ENCODE results near the gene CUL2.
"Not testable (repeated sequence)": the region's sequence is repeated elsewhere in the genome, so short reads cannot be mapped to it uniquely, and the experiment has no call there.

DNA sequence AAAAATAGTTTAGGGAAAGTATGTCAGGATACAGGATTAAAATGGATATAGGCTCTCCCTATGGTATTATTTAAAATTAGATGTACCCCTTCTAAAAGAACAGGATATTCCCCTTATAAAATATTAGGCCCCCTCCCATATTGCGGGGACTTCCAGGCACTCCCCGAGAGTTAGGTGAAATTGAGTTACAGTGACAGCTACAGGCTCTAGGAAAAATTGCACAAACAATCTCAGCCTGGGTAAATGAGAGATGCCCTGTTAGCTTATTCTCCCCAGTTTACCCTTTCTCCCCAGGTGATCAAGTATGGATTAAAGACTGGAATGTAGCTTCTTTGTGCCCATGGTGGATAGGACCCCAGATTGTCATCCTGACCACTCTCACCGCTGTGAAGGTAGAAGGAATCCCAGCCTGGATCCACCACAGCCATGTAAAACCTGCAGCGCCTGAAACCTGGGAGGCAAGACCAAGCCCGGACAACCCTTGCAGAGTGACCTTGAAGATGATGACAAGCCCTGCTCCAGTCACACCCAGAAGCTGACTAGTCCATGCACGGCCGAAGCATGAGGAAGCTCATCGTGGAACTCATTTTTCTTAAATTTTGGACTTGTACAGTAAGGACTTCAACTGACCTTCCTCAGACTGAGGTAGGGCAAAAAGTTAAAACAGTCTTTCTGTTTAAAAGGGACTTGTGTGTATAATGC, 115.6 kb downstream of the CUL2 start:
- TF ChIP-seq, protein P1, sequence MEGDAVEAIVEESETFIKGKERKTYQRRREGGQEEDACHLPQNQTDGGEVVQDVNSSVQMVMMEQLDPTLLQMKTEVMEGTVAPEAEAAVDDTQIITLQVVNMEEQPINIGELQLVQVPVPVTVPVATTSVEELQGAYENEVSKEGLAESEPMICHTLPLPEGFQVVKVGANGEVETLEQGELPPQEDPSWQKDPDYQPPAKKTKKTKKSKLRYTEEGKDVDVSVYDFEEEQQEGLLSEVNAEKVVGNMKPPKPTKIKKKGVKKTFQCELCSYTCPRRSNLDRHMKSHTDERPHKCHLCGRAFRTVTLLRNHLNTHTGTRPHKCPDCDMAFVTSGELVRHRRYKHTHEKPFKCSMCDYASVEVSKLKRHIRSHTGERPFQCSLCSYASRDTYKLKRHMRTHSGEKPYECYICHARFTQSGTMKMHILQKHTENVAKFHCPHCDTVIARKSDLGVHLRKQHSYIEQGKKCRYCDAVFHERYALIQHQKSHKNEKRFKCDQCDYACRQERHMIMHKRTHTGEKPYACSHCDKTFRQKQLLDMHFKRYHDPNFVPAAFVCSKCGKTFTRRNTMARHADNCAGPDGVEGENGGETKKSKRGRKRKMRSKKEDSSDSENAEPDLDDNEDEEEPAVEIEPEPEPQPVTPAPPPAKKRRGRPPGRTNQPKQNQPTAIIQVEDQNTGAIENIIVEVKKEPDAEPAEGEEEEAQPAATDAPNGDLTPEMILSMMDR (IDR thresholded peaks at IDR 0.05): not testable (repeated sequence)
- not testable (repeated sequence) for TF ChIP-seq POLR2A (IDR thresholded peaks at IDR 0.05)
